Globus pallidus (tissue), 1 donor: ENCODE data around the gene CTNNA3.

ENCODE experiments used
- DNase-seq: peaks from one replicate; pipeline ENCODE4 v3.0.0-alpha.2; 2015; ENCODE audit warnings: low spot score

CTNNA3 gene

DNA sequence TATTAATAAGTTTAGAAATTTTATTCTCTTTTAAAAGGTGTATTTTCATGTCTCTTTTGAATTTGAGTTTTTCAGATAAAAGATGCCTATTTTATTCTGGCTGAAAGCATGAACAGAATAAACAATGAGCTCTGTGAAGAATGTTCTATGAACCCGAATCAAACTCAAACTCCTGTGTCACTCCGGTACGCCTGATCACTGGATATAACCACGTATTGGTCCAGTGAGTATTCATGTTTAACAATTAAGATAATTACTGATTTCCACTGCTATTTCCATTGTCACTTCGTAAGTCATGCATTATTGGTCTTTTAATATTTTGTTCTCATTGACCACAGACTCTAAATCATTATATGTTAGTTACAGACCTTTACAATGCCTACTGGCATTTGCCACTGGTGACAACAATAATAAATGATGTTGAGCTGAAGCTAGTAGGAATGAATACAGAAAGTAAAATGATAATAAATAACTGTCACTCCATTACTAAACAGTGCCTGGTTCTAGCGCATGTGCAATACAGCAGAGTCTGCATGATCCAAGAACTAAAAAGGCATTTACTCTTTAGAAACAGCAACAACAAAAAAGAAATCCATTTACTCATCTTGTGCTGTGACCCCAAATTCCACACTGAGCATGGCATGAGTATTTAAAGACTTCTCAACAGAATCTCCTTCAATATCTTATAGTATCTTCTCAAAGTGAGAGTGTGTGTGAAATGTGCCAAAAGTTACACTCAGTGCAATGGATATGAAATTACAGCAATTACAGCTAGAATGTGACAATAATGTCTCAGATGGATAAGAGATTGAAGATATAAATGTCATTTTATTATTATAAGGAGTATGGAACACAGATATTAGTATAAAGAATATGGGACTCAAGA is 1597.2 kb downstream of the CTNNA3 start:
- no peak for DNase-seq

DNA sequence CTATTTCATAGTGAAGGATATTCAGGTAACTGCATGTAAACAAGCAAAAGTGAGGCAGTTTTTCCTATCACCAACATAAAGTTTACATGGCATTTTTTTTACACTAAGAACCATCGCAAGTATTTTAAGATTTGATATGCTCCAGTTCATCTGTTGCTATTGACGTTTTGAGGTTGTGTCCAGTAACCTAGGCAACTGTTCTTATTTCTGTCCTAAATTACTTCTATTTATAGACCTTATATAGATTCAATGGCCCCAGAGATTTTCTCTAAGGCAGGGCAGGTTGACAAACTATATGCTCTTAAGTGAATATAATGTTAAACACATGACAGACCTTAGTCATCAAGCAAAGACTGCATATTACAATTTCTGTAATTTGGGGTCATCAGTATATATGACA is 1600.4 kb downstream of the CTNNA3 start:
- DNase-seq = no peak

DNA sequence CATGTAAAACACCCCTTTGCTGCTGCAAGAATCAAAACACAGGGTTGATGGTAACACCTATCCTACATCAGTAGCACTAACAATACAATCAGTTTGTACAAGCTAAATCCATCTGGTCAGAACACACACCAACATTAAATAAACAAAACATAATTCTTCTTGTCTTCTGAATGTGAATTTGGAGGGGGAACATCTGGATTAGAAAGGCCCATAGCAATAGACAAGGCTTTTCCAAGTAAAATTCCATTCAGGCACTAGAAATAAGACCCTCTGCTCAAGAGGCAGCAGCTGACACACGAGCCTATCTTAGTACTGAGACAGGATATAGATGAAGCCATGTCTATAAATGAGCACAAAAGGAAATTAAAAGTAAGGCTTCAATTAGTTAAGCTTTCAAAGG is 1610.1 kb downstream of the CTNNA3 start:
- DNase-seq = no peak

DNA sequence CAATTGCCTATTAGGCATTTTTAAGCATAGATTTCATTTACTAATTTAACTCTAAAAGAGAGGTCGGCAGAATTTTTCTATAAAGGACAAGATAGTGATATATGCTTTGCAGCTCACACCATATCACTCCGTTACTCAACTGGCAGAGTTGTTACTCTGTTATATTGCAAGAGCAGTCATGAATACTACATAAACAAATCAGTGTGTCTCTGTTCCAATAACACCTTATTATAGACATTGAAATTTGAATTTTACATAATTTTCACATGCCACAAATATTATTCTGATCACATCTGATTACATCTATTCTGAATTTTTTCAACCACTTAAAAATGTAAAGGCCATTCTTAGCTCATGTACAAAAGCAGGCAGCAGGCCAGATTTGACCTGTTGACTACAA is 1624.1 kb downstream of the CTNNA3 start:
- no peak for DNase-seq

DNA sequence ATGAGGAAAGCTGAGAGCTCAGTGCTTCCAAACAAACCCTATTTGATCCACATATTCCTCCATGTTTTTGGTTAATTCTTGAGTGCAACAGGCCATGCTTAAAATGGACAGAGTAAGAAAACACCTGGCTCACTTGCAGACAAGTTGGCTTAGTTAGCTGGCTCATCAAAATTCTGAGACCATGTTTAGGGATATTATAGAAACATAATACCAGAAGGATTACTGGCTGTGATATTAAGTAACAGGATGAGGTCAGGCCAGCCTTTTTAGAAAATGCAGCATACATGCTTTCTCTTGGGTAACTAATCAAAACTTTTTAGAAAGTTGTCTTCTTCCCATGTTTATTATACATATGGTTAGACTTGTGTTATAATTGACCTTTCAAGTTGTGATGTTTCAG is 1637.4 kb downstream of the CTNNA3 start:
- DNase-seq = no peak

DNA sequence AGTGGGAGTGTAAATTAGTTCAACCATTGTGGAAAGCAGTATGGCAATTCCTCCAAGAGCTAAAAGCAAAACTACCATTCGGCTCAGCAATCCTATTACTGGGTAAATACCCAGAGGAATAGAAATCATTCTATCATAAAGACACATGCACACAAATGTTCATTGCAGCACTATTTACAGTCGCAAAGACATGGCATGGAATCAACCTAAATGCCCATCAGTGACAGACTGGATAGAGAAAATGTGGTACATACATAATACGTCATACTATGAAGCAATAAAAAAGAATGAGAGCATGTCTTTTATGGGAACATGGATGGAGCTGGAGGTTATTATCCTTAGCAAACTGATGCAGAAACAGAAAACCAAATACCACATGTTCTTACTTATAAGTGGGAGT is 1646.7 kb downstream of the CTNNA3 start:
- no peak for DNase-seq

DNA sequence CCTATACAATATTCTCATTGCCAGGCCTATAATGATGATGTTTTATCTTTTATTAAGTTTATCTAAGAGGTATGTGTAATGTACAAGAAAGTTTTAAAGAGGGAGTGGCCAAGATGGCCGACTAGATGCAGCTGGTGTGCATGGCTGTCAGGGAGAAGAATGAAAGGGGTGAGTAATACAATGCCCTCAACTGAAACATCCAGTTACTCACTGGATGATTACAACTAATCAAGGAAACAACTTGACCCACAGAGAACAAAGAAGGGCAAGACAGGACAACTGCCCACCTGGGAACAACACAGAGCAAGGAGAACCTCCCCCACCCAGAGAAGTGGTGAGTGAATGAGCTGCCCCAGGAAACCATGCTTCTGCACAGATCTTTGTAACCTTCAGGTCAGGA is 1650.1 kb downstream of the CTNNA3 start:
- DNase-seq = no peak

DNA sequence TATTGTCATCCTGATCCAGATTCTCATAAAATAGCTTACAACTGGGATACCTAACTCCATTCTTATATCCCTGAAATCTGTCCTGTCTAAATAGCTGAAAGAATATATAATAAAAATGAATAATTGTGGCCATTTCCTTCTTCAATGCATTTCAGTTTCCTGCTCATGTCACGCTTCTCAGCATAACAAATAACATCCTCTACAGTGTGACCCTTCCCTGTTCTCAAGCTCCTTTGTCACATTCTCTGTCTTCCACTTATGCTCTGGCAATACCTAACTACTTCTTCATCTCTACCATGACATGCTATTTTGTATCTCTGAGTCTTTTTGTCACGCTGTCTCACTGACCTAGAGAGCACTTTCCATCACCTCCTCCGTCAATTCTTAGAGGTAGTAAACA is 1654.2 kb downstream of the CTNNA3 start:
- DNase-seq = no peak

DNA sequence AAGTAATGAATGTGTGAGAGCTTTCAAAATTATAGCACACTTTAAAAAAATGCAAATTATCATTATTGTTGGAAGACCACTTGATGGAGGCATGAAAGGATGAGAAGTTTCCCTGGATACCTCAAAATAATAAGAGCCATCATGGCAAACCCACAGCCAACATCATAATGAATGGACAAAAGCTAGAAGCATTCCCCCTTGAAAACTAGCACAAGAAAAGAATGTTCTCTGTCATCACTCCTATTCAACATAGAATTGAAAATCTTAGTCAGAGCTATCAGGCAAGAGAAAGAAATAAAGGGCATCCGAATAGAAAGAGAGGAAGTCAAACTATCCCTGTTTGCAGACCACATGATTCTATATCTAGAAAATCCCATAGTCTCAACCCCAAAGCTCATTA is 1657.4 kb downstream of the CTNNA3 start:
- DNase-seq = no peak

DNA sequence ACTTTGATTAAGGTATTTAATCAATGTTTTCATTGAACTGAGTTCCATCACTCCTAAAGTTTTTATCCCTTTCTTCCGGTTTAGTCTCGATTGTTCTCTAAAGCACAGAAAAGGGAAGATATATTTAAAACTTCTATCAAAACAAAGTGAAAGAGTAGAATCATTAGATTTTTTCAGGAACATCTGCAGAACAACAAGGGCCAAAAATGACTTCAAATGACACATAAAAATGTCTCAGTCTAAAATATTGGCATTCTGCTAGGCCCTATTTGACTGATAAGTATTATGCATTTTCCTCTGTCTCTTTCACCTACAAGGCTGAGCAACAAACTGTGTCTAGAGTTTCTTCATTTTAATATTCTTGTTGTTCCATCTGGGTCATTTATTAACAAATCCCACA is 1669.7 kb downstream of the CTNNA3 start:
- DNase-seq = no peak

DNA sequence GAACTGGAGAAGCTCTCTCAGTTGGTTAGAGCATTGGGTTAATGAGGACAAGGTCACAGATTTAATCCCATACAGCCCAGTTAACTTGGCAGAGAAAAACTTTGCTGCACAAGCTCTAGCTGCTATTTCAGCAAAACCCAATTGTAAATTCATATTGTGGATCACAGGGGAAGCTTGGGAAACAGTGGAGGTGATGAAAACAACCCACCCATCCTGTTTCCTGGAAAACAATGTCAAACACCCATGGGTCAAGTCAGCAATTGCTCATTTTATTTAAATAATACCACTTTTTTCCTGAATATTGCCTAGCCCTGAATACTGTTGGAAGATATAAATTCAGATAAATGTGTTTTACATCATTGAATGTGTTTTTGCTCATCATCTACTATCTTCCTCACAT is 1670.8 kb downstream of the CTNNA3 start:
- no peak for DNase-seq

DNA sequence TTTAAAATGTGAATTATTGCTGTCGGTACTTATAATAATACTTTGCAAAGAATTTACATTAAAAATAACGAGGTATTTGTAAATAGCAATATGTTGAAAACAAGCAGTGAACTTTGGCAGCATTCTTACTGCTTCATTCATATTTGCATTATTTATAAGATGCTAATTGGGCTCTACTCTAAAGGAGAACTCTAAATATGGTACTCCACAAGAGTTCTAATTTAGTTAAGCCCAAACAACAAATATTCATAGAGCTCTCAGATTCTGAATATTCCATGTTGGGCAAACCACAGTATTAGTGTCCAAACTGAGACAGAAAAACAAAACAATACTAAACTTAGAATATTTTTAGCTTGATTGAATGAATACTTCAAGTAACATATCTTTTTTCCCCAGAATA is 1674.6 kb downstream of the CTNNA3 start:
- DNase-seq = no peak

DNA sequence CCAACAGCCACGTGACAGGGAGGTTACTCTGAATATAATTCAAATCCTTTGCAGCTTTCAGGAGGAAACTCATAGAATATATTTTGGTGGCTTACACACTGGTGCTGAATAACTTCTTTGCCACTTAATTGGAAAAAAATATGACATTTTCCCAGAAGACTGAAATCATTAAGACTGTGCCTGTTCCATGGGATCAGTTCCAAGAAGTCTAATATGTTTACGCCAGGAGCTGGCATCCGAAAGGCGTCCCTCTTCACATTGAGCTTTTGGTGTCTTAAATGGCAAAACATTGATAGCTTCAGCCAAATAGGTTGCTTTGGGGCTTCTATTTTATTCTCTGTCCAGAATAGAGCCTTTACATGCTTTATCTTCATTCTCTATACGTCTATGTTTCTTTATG is 1687.8 kb downstream of the CTNNA3 start:
- no peak for DNase-seq

DNA sequence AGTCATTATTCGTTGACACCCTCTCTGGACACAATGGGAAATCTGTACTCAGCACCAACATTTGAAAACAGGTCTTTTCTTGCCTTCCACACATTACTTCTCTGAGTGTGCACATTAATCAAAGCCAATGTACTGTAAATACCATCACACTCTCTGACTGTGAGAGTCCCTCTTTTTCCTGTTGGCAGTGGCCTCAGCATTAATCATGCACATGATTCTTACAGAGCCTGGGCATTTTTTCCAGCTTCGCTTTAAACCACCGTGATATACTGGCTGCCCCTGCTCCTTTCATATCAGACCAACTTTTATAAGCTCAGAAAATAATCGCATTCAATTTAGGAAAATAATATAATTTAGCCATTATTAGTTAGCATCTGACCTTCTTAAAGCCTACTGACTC is 1689.6 kb downstream of the CTNNA3 start:
- DNase-seq = no peak

DNA sequence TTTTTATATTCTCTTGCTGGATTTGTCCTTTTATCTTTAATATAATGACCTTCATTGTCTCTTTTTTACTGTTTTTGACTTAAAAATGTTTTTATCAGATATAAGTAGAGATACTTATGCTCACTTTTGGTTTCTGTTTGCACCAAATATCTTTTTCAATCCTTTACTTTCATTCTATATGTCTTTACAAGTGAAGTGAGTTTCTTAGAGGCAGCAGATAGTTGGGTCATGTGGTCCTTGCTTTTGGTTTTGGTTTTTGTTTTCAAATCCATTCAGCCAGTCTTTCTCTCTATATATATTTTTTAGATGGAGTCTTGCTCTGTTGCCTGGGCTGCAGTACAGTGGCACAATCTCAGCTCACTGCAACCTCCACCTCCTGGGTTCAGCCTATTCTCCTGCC is 1702.5 kb downstream of the CTNNA3 start:
- no peak for DNase-seq

DNA sequence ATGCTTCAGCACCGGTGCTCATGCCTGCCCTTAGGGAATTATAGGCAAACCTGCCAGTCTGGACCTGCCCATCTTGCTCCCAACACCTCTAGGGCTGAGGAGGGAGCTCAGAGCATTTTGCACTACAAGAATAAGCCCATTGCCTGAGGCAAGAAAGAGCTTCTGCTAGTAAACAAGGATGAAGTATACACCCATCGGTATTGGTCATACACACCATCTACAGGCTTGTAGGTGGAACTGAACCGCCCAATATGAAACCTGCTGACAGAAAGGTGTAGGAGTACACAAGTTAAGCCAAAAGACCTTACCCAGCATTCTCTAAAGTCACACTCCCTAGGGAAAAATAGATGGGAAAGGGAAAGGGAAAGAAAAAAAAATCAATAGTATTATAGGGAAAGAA is 1727.1 kb downstream of the CTNNA3 start:
- no peak for DNase-seq

DNA sequence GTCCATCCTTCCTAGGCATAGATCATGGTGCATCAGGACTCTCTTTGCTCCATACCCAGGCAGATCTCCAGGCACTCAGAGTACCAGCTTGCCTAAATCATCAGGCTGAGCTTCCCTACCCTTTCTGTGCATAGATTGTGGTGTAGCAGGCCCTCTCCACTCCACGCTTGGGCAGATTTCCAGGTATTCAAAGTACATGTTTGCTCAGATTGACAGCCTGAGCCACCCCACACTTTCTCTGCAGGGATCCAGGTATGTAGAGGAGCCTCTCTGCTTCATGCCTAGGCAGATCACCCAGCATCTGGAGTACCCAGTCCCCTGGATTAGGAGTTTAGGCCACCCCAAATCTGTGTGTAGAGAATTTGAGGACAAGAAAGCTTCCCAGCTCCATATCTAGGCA is 1727.6 kb downstream of the CTNNA3 start:
- no peak for DNase-seq

DNA sequence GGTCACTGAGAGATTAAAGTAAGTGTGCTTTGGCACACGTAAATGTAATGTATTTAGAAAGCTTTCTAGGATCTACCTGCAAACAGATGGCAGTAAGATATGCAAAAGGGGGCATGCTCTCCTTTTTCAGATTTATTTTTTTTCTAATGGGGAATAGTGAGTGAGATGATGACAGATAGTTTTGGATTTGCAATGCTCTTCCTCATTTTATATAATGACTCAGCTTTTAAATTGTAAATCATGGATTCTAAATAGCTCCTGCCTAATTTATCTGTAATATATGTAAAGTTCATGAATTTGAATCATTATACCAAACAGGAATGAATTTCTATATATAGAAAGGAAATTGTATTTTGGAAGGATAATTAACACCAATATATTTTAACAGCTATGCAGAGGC is 1731.8 kb downstream of the CTNNA3 start:
- DNase-seq = no peak

DNA sequence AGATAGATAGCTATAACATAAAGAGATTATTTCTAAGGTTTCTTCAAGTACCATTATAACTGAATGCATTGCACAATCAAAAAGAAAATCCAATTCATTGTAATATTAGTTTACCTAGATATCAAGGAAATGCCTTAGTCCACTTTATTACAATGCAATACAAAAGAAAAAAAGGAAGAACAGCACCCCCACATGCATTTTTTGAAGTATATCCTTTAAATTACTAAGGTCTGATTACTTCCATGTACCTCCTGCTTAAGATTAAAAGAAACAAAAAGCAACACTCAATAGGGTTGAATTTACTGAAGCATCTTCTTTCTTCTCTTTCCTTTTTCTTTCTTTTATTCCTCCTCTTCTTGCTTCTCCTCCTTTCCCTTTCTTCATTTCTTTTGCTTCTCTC is 1743.9 kb downstream of the CTNNA3 start:
- no peak for DNase-seq

DNA sequence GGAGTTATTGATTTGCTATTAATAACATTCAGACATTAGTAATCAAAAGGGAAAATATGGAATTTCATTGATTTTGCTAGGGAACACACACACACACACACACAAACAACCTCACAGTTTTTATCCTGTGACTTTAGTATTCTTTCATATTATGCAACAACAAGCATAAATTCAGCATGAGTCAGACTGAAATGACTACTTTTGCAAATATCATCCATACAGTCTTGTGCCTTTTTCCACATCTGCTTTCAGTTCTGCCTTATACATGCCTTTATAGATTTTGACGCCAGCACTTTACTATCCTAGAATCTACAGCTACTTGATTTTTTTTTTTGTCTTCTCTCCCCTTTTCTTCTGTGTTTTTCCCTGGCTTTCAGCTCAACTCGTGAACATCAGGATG is 1745.9 kb downstream of the CTNNA3 start:
- no peak for DNase-seq

DNA sequence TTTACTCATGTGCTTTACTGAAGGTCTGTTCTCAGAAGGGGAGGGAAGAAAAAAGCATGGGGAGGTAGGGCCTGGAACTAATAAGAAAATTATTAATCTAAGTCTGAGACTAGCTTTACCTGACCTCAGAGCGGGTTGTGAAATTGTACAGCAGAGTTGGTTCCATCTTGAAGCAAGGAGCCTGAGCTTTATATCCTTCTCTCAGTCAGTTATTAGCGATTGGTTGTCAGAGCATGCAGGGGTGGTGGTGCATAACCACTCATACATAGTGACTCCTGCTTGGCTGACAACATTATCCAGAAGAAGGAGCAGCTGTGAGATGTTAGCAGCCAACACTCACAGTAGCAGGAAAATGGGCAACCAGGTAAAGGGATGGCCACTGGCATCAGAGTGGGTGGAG is 1746.5 kb downstream of the CTNNA3 start:
- DNase-seq = no peak

DNA sequence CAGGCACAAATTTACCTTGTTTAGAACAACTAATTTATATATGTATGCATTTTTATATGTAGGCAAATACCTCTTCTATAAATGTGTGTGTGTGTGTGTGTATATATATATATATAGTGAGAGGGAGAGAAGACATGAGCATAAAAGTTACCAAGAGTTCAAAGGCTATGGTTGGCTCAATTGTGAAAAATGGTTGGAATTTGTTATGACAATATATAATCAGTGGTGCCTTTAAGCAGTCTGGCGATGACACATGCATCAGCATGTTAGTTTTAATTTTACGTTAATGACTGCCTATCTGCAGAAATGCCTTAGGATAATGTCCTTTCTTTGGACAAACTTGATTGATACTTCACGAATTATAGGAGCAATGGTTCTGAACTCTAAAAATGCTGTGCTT is 1750.9 kb downstream of the CTNNA3 start:
- no peak for DNase-seq

DNA sequence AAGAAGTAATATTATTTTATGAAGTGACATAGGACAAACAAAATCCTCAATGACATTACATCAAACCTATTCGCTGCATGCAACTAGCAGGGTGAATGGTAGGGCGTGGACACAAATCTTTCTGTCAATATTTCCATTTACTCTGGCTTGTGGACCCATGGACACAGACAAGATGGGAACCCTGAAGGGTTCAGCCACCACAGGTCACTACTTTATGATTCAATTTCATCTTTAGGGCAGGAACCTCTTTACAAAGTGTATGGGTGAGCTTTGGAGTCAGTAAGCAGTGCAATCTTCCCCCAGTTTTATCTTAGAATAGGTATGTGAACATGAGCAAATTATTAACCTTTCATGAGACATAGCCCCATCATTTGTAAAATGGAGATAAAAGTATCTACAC is 1752.5 kb downstream of the CTNNA3 start:
- DNase-seq = no peak
